ENCODE data around the gene SH3D21.

- TF ChIP-seq CTCF (IDR thresholded peaks at IDR 0.05; ENCODE audit: low read depth, low read length) (no peak), POLR2A (IDR thresholded peaks at IDR 0.05; ENCODE audit: extremely low read depth, insufficient read length) (no peak)
These were observed 20.3 kb downstream of the SH3D21 start for GRCh38 chr1:36326499-36326898.

All from NB4 (cell line).